ENCODE data around the gene ENOX2. TPM values are rescaled to one million over a fixed set of nuclear protein-coding genes. Genes with fewer than 3 reads are reported as not detected.
"Not testable (repeated sequence)": the region's sequence is repeated elsewhere in the genome, so short reads cannot be mapped to it uniquely, and the experiment has no call there.

Gene ENOX2
- total RNA-seq = 3.3 TPM

- DNase-seq (ENCODE audit: low spot score in 2 of 2) (peak; percentile 65 to 77), FAIRE-seq (no peak)
Observed at GRCh38 chrX:130902783-130903613, at the start of gene ENOX2. Gene ENOX2, minus strand, starts transcription at chrX:130903209. Its CDS starts 199,993 bp downstream, at chrX:130703216.

GRCh38 chrX:130952266-130953043 lies 49.4 kb upstream of the ENOX2 start:
- DNase-seq (ENCODE audit: low spot score in 2 of 2) (no peak), FAIRE-seq (no peak)

- FAIRE-seq = no peak
Observed at GRCh38 chrX:130944230-130944629, 41.2 kb upstream of the ENOX2 start.

GRCh38 chrX:130937101-130937500 lies 34.1 kb upstream of the ENOX2 start:
- FAIRE-seq = peak; percentile 15

More at GRCh38 chrX:130944230-130944629, 41.2 kb upstream of the ENOX2 start:
- no peak for DNase-seq (ENCODE audit: low spot score in 2 of 2)

DNA sequence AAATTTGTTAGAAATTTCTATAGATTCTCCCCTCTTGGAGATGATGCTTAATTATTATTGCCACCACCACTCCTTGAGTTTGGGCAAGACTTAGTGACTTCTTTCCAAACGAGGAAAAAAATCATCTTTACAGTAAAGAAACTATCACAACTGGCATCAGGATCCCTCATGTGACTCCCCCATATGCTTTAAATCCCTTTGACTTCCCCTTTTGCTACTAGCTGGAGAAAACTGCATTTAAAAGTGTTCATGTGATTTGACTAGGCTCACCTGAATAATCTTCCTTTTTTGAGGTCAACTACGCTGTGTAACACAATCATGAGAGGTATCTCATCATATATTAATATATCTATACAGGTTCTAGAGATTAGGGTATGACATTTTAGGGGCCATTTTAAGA lies 30.3 kb upstream of the ENOX2 start:
- DNase-seq (ENCODE audit: low spot score in 2 of 2) = no peak
- no peak for FAIRE-seq

More at GRCh38 chrX:130937101-130937500, 34.1 kb upstream of the ENOX2 start:
- no peak for DNase-seq (ENCODE audit: low spot score in 2 of 2)

DNA sequence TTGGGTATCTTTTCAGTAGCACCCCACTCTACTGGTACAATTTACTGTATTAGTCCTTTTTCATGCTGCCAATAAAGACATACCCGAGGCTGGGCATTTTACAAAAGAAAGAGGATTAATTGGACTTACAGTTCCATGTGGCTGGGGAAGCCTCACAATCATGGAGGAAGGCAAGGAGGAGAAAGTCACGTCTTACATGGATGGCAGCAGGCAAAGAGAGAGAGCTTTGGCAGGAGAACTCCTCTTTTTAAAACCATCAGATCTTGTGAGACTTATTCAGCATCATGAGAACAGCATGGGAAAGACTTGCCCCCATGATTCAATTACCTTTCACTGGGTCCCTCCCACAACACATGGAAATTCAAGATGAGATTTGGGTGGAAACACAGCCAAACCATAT lies 17.4 kb upstream of the ENOX2 start:
- not testable (repeated sequence) for DNase-seq (ENCODE audit: low spot score in 2 of 2)

DNA sequence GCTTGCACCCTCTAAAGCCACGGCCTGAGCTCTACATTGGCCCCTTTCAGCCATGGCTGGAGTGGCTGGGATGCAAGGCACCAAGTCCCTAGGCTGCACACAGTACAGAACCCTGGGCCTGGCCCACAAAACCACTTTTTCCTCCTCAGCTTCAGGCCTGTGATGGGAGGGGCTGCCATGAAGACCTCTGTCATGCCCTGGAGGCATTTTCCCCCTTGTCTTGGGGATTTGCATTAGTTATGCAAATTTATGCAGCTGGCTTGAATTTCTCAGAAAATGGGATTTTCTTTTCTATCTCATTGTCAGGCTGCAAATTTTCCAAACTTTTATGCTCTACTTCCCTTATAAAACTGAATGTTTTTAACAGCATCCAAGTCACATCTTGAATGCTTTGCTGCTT lies 16.7 kb upstream of the ENOX2 start:
- not testable (repeated sequence) for FAIRE-seq; DNase-seq (ENCODE audit: low spot score in 2 of 2)

More for the DNA sequence above, 17.4 kb upstream of the ENOX2 start:
- not testable (repeated sequence) for FAIRE-seq

GRCh38 chrX:130918498-130918897 lies 15.5 kb upstream of the ENOX2 start:
- not testable (repeated sequence) for DNase-seq (ENCODE audit: low spot score in 2 of 2); FAIRE-seq

DNA sequence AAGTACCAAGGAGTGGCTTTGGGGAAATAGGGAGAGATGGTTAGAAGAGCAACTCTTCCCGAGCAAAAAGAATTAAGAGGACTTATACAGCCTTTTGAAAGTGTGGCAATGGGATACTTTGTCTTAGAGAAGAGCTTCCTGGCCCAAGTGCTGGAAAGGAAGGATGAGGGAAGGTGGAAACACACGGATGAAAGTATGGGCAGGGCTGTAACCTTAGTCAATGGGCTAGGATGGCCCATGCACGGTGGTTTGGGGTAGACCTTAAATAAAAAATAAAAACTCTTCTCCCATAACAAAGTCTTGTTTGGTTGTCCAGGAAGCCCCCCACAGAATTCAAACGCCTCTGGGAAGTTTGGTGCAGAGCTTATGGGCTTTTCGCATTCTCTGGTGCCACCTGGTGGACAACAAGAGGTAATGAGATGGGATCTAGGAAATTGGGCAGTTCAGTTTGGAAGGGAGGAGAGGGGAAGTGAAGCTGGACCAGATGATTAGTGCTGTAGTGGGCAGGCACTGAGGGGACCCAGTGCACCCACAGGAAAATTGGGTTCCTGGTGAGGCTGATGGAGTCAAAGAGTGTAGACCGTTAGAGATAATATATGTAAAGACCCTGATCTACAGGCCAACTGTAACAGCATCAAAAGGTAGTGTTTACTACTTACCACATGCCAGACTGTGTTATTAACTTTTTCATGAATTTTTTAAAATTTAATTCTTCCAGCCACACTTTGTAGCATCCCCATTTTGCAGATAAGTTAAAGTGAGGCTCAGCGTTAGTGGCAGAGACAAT lies 13.8 kb upstream of the ENOX2 start:
- DNase-seq (ENCODE audit: low spot score in 2 of 2) (peak; percentile 17 to 26), FAIRE-seq (no peak)

DNA sequence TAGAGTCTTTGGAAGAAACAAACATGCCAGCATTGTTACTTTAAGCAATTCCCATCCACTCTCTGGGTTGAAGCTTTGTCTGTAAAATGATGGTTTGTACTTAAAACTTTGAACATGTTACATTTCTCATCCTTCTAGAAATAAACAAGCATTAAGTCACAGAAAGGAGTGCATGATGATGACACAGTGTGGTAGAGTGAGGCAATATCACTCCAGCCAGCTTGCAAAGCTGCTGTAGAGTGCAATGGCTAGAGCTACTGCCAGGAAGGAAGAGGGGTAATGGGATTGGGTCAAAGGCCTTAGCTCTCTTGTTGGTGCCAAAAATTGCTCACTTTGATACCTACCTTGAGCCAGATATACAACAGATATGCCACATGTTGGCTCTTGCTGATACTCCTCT lies 12.3 kb upstream of the ENOX2 start:
- no peak for FAIRE-seq
- no peak for DNase-seq (ENCODE audit: low spot score in 2 of 2)

- no peak for DNase-seq (ENCODE audit: low spot score in 2 of 2)
- FAIRE-seq = no peak
Observed at GRCh38 chrX:130909469-130910136, 6.6 kb upstream of the ENOX2 start.

DNA sequence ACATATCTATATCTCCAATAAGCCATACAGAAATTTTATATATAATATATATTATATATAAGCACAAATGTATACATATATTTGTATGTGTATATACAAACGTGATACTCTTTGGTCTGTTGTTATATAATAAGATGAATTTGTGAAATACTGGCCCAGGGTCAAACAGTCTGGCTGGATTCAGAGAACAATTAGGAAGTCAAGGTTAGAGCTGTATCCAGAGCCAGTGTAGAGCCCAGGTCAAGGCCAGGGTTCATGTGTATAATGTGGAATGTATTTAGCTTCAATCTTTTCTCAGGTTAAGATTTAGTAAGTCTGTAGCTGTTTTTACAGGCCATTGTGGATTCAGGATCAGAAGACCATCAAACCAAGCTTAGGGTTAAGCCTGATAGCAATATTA lies 3.8 kb upstream of the ENOX2 start:
- DNase-seq (ENCODE audit: low spot score in 2 of 2) (no peak), FAIRE-seq (no peak)

GRCh38 chrX:130902446-130902782 lies 595 bp downstream of the ENOX2 start:
- DNase-seq (ENCODE audit: low spot score in 2 of 2) (no peak), FAIRE-seq (no peak)

GRCh38 chrX:130896802-130897501 lies 6.1 kb downstream of the ENOX2 start:
- DNase-seq (ENCODE audit: low spot score in 2 of 2) (no peak), FAIRE-seq (no peak)

- no peak for DNase-seq (ENCODE audit: low spot score in 2 of 2)
- FAIRE-seq = no peak
Observed at GRCh38 chrX:130896026-130896425, 7.0 kb downstream of the ENOX2 start.

DNA sequence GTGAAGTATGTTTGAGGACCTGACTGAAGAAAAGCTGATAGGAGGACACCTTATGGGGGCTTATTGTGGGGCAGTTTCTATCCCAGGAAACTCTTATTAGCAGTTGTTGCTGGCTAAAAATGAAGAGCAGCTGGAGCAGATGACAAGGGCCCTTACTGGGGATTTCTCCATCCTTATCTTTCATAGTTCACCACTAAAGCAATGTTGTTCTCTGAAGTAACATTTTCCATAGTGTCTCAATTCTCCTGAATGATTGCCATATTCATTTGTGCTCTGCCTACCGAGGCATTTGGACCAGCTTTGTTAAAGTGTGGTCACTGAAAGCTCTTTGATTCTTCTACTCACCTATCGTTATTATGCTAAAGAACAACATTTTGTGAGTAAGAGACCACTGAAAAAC lies 7.7 kb downstream of the ENOX2 start:
- no peak for FAIRE-seq

GRCh38 chrX:130893356-130894085 lies 9.5 kb downstream of the ENOX2 start:
- DNase-seq (ENCODE audit: low spot score in 2 of 2) = no peak
- no peak for FAIRE-seq

More for the DNA sequence above, 7.7 kb downstream of the ENOX2 start:
- no peak for DNase-seq (ENCODE audit: low spot score in 2 of 2)

DNA sequence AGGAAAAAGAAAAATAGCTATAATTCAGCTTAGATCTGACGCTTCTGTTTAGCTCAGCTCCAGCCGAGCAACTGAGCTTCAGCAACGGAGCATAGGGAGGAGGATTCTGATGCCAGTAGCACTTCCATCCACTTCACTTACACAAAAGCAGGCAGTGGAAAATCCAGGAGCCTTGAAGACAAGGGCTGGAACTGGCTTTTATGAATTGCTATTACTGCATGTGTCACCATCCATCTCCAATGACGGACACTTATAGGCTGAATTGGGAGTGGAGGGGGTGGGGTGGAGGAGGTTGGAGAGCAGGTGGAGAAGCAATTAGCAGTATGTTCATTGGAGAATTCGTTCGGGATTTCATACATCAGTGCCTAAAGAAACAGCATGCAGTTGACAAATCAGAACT lies 15.6 kb downstream of the ENOX2 start:
- no peak for FAIRE-seq
- no peak for DNase-seq (ENCODE audit: low spot score in 2 of 2)

- DNase-seq (ENCODE audit: low spot score in 2 of 2) = no peak
- FAIRE-seq = no peak
Observed at GRCh38 chrX:130885996-130886395, 17.0 kb downstream of the ENOX2 start.
